Embryonic facial prominence (tissue), 1 donor: ENCODE measurements around the gene BCAS1.

Experiments
- DNase-seq: peaks from one replicate; pipeline ENCODE4 v3.0.0-alpha.2; 2016; ENCODE audit errors: extremely low spot score

The BCAS1 gene

GRCh38 chr20:54078296-54078984 lies 8.0 kb upstream of the BCAS1 start:
- DNase-seq: no peak

- no peak for DNase-seq
These were observed 5.9 kb upstream of the BCAS1 start for GRCh38 chr20:54076259-54076658.

DNA sequence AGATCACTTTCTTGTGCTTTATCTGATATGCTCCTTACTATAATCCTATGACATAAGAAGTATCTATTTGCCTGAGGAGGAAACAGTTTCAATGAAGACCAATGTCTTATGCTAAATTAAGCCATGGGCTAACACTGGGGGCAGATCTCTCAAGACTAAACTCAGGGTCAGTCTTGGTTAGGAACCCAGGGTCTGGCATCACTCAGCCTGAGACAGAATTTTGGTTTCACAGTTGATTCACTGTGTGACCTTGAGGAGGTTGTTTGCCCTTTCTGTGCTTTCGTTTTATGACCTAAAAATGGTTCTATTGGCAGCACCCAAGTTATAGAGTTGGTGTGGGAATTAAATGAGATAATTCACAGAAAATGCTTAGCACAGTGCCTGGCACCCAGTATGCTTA lies 4.9 kb upstream of the BCAS1 start:
- DNase-seq: no peak

- no peak for DNase-seq
These were observed 4.1 kb upstream of the BCAS1 start for GRCh38 chr20:54074511-54074910.

- no peak for DNase-seq
These were observed 2.9 kb upstream of the BCAS1 start for GRCh38 chr20:54073288-54073687.

GRCh38 chr20:54069501-54069971 lies 858 bp downstream of the BCAS1 start:
- DNase-seq: no peak

GRCh38 chr20:54068966-54069365 lies 1.4 kb downstream of the BCAS1 start:
- no peak for DNase-seq

DNA sequence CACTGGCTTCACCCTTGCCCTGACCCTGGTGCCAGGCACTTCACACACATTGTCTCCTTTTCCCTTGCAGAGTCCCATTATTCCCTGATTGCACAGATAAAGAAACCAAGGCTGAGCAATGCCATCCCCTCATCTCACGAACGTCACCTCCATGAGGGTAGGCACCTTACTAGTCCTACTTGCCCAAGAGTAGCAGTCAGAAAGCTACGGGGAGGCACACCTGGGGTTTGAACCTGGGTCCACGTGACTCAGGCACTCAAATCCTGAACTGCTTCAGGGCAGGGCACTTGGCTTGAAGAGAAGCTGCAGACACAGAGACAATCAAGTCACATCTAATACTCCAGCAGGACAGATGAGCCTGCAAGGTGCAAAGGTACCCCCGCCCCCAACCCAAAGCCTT lies 1.9 kb downstream of the BCAS1 start:
- DNase-seq: no peak

- DNase-seq: no peak
These were observed 2.7 kb downstream of the BCAS1 start for GRCh38 chr20:54067606-54068174.

DNA sequence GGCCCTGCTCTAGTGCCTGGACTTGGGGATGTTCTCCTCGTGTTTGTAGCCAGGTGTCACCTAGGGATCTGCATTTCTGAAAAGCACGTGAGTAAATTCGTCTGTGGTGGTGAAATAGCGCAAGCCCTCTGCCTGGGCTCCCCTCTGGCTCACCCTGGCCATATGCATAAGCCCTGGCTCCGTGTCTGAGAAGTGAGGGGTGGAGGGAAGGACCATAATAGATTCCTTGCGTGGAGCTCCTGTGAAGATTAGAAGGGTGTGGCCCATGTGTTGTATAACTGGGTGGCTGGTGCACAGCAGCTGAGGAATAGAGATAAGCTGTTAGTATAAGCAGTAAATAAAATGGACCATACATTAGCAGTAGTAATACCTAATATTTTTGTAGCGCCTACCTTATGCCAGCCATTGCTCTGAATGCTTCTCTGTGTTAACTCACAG lies 4.8 kb downstream of the BCAS1 start:
- DNase-seq: no peak

DNA sequence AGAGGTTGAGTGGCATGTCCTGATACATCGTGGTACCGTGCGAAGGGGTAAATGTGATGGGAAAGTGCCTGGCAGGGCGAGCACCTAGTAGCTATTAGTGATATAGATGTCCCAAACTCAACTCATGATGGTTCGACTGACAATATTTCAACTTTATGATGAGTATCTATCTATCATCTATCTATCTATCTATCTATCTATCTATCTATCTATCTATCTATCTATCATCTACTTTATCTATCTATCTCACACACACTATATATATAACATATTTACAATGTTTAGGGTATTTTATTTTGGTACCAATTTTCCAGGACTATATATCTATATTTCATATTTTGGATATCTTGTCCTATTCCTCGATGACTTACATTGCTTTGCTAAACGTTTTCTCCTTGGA lies 5.5 kb downstream of the BCAS1 start:
- no peak for DNase-seq

DNA sequence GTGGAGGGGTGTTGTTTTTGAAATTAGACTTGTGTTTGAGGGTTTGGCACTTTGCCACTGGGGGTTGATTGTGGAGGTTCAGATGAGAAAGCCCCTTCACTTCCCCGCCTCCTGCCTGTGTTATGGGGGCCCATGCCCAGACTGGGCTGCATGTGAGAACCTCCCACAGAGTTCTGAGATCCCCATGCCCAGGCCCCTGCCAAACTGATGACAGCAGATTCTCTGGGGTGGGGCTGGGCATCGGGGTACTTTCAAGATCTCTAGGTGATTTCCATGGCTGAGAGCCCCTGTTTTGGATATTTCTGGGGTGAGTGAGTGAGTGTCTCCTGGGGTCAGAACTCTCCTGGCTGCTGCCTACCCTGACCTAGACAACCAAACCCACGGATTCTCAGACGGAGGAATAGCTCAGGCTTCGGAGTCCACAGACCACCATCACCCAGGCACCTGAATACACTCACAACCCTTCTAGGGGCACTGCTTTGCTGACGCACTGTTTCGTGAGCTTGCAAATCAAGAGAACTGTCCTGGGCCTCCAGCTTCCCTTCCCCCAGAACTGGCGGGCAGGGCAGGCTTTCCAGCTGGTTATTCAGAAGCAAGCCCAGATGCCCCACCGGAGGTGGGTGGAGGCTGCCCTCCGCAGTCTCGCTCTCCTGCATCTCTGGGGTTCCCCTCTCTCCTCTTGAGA lies 6.3 kb downstream of the BCAS1 start:
- no peak for DNase-seq

- DNase-seq: no peak
These were observed 6.8 kb downstream of the BCAS1 start for GRCh38 chr20:54063580-54063979.

GRCh38 chr20:54062812-54063280 lies 7.5 kb downstream of the BCAS1 start:
- DNase-seq: no peak

DNA sequence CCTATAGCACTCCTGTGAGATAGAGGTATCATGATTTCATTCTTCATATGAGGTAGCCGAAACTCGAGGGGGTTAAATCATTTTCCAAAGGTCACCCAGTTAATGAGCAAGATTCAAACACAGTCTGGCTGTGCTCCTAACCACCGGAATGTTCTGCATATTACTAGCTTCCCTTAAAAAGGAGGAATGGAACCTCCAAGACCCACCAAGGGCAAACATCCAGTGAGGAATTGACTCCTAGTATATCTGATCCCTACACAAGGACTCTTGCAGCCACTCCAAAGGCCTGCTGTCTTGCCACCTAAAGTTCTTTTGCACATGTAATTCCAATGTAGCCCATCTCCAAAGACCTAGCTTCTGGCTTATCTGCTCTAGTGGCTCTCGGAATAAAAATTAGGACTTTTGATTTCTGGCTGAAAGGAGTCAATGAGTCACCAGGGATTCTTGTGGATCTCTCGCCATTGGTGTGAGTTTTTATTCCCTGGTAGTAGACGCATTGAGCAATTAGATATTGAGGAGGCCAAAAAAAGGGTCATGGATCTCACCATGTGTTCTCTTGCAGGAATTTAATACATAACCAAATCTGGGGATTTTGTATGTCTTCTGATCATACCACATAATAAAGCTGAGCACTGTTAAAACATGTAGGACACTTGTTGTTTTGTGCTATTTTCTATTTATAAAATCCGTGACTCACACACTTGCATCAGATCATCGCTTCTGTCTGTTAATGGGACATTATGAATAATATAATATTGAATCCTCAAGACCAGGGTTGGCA lies 9.1 kb downstream of the BCAS1 start:
- no peak for DNase-seq

DNA sequence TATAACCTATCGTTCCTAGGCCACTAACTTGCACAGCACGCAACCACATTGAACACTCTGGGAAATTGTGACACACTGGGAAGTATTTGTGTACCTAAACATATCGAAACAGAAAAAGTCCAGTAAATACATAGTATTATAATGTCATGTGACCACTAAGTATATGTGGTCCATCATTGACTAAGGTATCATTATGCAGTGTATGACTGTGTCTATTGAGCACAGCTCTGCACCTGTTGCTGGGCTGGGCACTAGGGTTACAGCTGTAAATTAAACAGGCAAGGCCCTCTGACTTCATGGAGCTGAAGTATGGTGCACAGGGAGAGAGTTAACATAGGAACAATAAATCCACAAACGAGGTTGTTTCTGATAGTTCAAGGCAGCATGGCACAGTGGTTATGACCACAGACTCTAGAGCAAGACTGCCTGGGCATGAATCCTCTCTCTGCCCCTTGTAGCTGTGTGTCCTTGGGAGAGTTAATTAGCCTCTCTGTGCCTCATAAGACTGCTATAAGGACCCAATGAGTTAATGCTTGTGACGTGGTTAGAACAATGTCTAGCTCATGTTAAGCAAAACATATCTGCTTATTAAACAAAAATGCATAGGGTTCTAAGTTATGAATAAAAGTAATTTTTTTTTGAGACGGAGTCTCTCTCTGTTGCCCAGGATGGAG lies 10.6 kb downstream of the BCAS1 start:
- DNase-seq: no peak

DNA sequence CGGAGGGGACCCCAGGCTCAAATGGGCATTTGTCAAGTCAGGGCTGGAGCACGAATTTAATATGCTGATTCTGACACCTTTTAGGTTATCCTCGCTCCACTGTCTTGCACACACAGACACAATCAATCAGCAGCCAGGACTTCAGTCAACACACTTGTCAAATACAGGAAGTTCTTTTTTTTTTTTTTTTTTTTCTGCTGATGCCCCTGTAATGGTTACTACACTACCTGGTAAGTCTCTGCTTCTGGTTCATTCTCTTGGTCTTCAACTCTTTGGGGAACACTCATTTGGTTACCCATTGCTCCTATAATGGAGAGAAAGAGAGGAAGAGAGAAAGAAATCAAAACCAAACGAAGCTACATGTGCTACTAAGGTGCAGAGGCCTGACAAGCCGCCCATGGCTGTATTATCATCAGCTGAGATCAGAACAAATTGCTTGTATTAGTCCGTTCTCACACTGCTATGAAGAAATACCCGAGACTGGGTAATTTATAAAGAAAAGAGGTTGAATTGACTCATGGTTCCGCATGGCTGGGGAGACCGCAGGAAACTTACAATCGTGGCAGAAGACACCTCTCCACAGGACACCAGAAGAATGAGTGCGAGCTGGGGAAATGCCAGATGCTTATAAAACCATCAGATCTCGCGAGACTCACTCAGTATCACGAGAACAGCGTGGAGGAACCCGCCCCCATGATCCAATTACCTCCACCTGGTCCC lies 11.8 kb downstream of the BCAS1 start:
- no peak for DNase-seq

DNA sequence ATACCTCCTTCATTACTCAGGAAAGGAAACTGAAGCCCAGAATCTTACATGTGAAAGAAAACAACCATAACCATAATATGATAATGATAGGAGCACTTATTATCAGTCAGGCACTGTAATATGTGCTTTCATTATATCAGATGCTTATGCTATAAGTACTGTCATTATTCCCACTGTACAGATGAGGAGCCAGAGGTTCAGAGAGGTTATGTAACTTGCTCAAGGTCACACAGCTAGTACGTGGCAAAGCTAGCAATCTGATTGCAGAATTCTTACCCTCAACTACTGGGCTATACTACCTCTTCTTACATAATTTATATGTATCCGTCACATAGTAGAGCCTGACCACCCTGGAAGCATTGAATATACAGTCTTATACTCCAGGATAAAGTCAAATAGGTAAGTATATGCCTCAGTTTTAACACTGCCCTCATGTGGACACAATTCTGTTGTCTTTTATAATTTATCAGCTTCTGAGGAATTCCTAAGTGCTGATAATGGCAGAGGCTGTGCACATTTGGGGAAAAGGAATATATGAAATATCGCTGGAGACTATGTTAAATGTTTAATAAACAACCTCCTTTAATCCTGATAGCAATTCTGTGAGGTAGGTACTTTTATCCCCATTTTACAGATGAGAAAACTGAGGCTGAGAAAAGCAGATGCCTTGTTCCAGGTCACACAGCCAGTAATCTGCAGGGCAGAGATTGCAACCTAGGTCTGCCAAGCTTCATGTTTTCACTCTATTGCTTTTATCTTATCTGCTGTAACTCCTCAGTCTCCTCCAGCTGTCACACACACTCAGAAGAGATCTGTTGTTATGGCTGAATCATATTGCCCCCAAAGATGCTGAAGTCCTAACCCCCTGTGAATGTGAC lies 13.4 kb downstream of the BCAS1 start:
- DNase-seq: no peak

DNA sequence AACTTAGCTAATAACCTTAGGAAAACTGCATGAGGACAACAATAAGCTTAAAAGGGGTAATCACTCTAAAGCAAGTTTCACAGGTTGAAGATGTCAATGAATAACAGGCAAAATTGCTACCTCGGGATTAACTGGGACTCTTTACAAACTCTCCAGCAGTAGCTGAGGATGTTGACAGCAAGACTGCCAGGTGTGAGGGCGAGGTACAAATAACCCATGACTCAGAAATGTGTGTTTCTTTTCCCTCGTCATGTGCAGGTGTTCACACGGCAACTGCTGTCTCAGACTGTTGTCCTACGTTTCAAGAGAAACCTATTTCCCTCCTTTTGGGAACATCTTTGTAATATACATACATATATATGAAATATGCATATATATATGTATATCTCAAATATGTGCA lies 15.9 kb downstream of the BCAS1 start:
- no peak for DNase-seq

DNA sequence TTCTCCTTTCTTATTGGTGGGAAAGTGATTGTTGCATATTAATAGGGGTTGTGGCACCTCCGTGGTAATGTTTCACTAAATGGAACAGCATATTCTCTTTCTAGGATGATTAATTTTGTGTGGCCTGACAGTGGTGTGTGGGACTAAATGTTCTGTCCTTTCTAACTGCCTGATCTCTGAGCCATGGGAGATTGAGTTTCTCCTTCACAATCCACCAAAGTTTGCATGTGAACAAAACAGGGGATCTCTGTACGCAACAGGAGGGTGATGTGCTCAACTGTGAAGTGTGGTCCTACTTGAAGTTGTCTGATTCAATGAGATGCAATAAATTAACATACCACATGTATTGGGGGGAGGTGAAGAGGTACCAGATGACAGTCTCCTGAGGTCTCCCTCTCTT lies 19.3 kb downstream of the BCAS1 start:
- no peak for DNase-seq
